Measurements from ENCODE around the gene NSG1.
"Not testable (repeated sequence)": the region's sequence is repeated elsewhere in the genome, so short reads cannot be mapped to it uniquely, and the experiment has no call there.

The NSG1 gene

DNA sequence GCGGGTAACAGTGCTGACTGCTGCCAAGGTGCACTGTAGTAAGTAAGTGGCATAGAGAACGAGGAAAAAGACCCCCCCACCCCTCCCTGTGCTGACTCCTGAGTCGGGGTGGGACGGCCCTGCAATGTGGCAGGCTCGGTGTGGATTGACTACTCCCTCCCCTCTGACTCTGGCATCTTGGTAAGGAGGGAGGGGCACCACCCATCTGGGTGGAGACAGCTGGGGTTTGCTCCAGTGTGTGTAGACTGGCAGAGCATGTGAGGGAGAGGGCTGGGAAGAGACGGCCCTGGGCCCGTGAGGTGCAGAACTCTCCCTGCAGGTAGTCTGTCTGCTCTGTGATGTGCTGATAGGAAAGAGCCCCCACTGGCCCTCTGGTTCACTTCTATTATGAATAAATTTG is 31.0 kb downstream of the NSG1 start:
- no peak for ATAC-seq

DNA sequence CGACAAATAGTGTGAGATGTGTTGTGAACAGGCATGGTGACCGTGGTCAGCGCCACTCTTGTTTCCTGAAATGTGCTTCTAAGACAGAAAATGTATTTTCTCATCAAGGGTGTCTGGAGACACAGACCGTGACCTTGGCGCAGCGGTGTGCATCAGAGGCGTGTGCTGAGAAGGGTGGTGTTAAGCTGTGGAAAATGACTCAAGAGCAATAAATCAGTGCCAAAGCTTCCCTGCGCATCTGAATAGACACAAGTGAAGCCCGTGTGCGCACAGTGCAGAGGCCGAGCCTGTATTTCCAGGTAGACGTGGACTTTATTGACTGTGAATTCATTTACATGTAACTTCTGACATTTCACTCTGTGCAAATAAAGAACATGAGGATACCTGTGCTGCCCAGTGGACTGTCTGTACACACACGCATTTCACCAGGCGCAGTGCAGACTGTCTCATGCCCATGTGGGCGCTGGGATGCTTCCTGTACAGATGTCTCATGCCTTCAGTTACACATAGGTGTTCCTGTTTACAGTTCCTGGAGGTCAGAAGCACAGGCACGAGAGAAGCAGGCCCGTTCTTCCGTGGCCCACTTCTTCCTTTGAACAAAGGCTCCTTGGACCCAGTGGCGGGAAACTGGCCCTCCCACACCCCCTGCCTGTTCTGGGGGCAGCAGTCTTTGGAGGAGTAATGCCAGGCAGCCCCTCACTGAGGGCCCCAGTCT is 31.9 kb downstream of the NSG1 start:
- ATAC-seq: peak in 1 of 2 donors; percentile 33

DNA sequence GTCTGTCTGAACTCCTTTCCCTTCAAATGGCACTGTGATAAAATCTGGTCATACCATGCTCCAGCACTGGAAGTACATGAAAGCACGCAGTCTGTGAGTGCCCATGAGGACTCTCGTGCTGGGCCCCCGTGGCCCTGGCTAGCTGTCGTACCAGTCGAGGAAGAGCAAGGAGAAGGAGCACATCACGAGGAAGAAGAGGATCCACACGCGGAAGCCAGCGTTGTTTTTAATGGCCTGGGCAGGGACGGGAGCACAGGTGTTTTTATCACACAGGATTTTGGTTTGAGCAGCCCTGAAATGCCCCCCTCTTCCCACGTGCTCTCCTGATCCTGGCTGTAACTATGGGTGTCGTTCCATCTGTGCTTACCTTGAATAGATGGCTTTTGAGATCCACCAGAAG is 33.0 kb downstream of the NSG1 start:
- no peak for ATAC-seq

DNA sequence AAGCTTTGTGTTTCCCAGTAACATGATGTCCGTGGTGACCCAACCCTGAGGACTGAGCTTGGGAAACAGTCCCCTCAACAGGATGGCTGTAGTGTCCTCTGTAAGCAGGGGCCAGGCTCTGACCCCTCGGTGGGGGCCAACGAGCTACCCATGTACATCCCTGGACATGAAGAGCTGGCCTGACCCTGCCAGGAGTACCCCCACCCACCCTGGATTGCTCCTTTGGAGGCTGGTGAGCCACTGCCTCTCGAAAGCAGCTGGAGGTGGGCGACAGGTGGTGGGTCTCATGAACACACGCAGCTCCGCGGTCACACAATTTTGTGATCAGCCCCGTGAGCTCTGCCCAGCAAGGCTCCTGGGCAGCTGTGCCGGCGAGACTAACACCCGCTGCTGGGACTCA is 33.5 kb downstream of the NSG1 start:
- no peak for ATAC-seq

DNA sequence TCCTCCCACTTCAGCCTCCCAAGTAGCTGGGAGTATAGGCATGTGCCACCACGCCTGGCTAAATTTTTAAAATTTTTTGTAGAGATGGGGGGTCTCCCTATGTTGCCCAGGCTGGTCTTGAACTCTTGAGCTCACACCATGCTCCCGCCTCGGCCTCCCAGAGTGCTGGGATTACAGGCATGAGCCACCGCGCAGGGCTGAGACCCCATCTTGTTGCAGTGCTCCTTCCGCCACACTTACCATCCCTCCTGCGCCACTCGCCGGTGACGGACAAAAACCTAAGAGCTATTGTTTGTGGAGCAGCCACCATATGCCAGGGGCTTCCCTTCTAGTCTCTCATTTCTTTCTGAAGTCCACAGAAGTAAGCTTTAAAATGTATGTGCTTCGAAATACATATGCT is 34.5 kb downstream of the NSG1 start:
- no peak for ATAC-seq

DNA sequence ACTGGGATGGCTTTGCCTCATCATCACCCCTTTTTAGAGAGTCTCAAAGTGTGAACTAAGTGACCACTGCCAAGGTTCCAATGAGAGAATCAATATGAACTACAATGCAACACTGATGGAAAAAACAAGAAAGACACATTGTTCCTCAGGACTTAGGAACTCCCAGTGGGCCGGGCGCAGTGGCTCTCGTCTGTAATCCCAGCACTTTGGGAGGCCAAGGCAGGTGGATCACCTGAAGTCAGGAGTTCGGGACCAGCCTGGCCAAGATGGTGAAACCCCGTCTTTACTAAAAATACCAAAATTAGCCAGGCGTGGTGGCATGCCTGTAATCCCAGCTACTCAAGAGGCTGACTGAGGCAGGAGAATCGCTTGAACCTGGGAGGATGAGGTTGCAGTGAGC is 35.2 kb downstream of the NSG1 start:
- not testable (repeated sequence) for ATAC-seq

DNA sequence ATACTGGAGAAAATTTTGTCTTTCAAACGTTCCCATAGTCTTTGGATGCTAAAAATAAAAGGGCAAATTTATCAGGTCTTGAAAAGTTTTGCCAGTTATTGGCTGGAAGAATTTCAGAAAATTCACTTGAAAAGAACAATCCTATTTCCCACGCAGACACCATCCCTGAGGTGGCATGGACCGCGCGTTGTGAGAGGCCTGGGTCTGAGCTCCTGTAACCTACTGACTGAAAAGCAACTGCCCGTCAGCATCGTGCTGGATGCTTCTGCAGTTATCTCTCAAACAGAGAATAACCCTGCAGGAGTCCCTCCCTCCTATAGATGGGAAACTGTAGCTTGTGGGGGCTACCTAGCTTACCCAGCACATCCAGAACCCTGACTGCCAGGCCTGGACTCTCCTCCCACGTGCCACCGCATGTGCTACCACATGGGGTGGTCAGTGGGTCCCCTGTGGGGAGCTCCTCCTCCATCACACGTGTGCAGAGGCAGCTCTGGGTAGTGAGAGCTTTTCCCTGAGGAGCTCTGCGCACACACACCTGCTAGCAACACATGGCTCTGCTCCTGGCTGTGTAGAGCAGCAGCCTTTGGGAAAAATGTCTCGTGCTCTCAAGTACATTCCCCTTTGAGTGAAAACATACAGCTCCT is 36.1 kb downstream of the NSG1 start:
- ATAC-seq: no peak

DNA sequence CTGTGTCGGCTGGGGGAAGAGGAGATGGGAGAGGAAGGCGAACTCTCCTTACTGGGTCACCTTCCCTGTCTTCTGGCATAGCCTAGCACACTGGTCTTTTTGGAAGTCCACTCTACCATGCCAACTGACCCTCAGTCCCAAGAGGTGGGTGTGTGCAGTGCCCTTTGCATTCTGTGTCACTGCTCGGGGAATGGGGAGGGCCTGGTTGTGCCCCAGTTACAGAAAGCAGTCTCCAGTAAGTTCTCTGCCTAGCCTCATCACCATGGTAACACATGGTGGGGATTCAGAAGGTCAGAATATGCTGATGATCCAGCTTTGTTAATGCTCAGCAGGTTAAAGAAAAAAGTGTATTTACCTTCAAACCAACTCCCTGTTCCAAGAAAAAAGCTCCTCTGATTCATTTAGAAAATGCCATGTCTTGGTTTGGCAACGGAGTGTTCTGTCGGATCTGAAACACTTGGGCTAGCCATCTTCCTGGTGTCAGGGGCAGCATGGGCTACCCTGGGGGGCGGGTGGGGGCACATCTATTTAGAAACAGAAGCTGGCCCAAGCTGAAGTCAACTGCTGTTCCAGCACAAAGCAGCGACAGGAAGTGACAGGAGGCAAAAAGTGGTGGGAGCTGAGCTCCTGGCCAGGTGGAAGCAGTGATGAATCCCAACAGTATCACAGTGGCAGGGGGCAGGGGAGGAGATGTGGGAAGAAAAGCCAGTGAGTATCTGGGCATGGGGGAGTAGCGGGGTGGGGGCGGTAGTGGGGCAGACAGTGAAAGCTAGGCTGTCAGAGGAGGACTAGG is 37.0 kb downstream of the NSG1 start:
- no peak for ATAC-seq

DNA sequence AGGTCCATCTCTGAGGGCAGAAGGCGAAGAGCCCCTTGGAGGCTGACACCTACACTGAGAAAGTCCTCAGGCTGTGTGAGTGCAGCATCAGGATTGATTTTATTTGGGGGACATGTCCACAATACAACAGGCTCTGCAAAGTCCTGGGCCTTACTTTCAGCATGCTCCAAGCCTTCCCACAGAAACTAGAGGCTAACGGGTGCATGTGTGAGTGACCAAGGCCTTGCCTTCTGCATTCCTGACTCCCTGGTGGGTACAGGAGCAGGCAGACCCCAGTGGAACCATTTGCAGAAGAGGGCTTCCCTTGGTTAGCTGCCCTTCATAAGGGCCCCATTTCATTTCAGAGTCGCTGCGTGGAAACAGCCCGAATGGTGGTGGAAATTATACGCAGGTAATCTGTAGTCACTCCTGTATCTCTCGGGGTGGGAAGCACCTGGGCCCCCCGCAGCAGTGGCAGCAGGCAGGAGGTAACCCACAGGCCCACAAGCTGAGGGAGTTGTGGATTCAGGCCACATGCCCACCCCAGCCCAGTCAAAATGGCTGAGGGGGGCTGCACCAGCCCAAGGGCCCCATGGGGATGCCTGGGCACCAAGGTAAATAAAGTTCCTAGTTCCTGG is 37.7 kb downstream of the NSG1 start:
- ATAC-seq: no peak

DNA sequence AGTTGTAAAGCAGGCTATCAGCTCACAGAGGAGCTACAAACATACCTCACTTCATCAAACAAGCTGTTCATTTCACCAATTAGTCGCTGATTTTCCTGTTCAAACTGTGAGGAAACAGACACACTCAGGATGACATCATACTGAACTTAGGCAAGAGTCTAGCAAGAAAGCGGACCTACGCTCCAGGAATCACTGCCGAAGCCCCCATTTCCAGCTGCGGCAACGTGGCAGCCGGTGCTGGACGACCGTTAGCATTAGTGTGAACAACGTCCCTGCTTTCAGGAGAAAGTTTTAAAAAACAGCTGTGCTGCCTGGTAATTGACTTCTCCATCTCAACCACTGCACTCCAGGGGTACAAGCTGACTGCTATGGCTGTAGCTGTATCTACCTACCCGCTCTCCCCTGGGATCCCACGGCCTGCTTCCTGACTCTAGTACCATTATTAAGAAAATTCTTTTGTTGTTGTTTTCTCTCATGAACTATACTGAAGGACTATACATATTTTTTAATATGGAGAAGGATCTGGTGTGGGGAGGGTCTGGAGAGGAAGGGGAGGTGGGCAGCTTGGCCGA is 38.3 kb downstream of the NSG1 start:
- ATAC-seq: no peak

DNA sequence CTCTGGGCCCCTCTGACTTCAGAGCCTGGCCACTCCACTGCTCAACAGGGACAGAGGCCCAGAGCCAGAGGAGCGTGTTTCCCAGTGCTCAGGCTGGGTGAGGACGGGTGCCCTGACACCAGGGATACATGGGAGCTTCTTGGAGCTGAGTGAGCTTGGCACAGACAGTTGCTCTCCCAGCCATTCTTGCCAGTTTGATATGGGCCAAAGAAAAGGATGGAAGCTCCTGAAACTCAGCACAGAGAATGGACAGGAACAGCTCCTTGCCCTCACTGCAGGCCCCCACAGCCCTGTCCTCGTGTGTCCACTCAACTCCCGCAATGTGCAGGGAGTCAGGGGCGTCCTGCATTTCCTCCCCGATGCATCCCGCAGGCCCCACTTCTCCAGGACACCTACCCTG is 38.8 kb downstream of the NSG1 start:
- no peak for ATAC-seq

DNA sequence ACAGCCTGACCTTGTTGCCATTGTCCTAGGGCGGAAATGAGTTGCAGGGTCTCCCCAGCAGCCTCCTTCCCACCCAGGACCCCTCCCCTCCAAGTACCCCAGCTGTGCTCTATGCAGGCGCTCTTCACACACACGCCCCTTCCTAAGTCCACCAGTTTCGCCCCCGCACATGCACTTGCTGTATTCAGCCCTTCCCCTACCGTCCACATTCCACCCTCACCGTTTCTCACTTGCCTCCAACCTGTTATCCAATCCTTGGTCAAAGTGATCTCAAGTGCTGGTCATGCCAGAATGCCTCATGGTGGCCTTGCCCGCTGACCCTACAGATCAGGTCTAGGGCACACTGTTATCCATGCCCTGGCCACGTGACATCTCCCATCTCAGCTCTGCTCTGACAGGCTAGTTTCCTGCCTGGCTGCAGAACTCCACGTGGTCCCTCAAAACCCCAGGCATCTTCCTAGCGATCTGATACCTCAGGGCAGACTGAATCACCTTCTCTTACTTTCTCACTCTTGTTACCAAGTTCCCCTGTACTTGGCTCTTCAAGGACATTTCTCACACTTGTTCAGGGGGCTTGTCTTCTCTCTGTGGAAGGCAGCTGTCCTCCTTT is 39.7 kb downstream of the NSG1 start:
- no peak for ATAC-seq

DNA sequence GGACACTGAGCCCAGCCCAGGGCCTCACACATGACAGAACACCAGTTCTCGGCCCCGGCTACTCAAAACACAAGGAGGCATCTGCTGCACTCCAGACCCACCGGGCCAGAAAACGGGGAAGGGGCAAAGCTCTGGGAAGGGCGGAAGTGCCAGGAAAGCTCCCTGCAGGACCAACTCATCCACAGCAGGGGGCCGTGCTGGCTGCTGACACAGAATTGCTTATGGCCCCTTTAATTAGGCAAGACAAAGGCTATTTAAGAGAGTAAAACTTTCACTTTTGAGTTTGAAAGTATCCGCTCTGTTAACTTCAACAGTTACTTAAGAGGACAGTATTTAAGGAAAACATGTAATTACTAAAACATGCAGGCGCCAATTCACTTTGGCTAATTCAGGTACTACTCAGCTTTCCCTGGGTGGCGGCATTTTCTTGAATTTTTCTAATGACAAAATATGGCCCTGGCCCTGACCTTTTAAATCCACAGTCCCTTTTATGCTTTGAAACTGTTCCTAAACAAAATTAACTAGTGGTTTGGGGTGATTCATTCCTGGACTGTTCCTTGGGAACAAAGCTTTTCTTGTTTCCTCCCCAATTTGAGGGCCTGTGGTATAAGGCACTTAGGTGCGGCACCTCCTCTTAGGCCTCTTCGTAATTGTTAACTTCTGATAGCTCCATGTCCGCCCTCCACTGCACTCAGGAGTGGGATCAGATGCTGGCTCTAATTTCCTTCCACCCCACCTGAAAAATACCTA is 40.4 kb downstream of the NSG1 start:
- ATAC-seq: no peak

DNA sequence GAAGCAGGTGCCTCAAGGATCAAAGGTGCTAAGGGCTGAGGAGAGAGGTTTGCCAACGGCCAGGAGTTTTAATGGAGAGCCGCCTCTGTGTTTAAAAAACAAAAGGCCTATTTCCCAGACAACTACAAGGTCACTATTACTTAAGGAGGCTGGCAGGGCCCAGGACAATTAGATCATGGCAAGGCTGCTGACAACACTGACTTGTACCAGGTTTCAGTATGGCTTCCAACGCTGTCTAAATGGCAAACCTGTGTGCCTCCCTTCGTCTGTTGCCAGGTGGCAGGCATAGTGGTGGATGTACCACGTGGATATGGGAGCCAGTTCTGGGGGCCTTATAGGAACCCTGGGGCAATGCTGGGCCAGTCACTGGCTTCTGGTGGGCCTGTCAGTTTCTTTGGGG is 41.0 kb downstream of the NSG1 start:
- ATAC-seq: no peak

DNA sequence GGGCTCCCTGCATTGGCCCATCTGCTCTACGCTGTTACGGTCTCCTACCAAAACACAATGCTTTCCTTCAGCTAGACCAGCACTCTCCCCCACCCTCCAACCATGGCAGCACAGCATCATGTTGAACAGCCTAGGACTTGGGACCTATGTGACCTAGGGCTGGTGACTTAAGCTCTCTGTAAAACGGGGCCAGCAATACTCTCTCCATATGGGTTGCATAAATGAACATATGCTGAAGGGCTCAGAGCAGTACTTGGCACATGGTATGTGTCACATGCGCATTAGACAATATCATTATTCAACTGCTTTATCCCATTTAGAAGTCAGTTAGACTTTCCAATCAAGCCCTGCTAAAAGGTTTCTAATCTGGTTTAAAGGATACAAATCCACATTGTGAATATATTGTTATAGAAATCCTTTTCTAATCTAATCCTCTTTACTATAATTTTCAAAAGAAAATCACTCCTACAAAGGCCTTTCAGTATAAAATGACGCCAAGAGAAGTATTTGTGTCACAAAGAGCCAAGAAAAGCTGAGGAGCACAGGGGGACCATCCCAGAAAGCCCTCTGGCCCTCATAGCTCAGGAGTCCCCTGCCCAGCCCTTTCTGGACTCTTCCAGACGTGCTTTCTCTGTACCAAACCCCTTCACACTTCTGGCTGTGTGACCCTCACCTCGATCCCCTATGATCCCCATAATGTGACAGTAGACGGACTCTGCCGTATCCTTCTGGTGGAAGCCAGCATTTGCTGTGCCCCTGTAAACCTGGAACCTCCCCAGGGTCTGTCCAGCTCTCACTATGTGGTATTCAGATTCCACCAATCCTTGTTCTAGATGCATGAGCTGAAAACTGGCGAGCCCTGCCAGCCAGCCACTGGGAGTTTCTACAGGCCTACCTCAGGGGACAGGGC is 42.3 kb downstream of the NSG1 start:
- ATAC-seq: no peak

DNA sequence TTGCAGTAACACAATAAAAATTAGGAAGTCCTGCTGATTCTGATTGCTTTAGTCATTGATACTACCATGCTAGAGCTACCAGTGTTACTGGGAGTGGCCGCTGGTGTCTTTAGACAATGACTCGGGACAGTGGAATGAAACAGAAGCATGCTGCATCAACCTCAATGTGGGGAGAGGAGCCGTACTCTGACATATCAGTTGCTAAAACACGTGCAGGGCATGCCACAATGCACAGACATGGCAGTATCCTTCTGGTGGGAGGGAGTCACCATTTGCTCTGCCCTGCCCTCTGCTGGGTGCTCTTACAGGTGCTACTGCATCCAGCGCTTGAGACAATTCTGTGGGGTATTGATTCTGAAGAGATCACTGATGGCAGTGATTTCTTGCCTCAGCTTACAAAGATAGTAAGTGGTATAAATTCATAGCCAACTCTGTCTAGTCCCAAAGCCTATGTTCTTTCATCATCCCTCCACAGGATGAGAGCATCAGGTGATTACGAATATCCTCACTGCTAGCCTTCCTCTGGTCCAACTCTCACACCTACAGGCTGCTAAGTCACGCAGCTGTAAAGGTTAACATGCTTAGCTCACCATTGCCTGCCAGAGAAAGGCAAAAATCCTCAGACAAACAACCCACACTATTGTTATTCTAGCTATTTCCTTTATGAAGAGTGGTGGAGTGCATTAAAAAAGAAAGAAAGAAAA is 43.7 kb downstream of the NSG1 start:
- ATAC-seq: peak in 1 of 2 donors; percentile 67

DNA sequence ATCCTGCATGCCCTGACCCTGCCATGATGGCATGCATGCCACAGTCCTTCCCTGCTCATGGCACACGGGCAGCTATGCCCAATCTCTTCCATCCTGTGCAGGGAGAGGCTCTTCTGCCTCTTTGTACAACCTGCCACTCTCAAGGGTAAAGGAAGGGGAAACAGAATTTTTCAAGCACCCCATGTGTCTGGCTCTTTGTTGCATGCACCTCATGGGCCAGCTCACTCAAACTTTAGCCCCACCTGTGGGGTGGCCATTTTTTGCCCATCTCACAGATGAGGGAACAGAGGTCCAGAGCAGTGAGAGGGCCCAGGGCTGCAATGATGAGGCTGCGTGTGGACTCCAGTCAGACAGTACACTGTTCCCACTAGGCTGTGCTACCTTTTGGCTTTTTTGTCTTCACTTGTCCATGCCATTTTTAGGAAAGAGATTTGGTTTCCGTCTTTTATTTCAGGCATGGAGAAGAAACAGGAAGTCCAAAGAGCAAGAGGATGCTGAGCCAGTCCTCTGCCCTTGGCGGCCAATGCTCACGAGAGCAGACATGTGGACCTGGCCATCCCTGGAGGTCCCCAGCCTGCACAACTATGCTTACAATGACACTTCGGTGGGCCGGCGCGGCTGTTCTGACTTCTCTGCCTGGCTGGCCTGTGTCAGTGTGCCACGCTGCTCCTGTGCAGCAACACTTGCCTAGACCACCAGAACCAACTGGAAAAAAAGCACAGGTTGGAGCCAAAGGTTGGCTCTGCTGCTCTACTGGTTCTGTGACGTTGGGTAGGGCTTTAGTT is 45.6 kb downstream of the NSG1 start:
- ATAC-seq: no peak

DNA sequence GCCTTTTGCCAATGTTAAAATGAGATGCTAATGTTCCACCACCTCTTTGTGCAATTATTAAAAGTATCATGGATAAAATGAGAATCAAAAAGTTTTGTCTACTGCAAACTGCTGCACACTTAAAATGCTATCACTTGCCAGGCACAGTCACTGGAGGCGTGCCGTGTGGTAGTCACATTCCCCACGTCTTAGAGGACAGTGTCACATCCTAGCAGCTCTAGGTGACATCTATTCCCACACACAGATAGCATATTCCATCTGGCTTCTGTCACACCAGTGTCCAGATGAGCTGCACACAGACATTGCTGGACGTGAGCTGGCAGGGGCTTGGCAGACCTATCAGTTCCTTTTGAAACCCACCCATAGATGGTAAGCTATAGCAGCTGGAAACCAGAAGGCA is 47.0 kb downstream of the NSG1 start:
- ATAC-seq: no peak

DNA sequence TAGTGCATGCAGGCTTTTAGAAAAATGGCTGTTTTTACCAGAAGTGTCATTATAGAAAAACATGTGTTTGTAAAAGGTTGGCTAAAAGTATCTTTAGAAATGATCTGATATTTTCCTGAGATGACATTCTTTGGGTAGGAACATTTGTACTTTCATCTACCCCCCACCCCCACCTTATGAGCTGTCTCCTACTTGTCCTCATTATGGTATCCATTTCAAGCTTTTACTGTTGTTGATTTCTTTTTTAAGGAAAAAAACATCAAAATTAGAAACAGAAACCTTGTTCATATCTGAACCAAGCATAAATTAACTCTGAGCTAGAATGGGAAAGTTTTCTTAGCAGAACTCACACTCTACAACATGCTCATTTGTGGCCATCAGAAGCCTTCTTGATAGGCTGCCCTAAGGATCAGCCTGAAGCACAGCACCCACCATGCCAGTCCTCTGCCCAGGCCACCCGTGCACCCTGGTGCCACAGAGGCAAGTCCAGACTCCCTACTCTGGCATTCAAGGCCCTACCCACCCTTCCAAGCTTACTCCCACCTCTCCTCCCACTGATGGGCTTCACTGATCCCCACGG is 49.4 kb downstream of the NSG1 start:
- no peak for ATAC-seq

Data from activated CD4-positive, CD25-positive, alpha-beta regulatory T cell treated with anti-CD3 and anti-CD28 coated beads, Interleukin-2, amount 50 U/mL, for 24 hours (primary cell).